NCI-H2029 treated with DMSO at 0.1 percent for 48 hours (cell line): ENCODE results near the gene UNC50.

ENCODE experiments used
- DNase-seq: peaks from one replicate; lab custom pipeline; 2025; lab: John Stamatoyannopoulos, UW

UNC50 gene

GRCh38 chr2:98664323-98664722 is 55.9 kb downstream of the UNC50 start:
- DNase-seq = no peak

GRCh38 chr2:98665677-98666076 is 57.3 kb downstream of the UNC50 start:
- no peak for DNase-seq
